Ishikawa (cell line): ENCODE results near the gene DBN1.
A peak's percentile ranks its signal among the peaks of the same experiment; 100 is the strongest.

Experiments
- CEBPB ChIP-seq: IDR thresholded peaks from 2 replicates; pipeline ENCODE4 v1.6.1; 2012
- CREB1 ChIP-seq: IDR thresholded peaks from 2 replicates; pipeline ENCODE4 v1.6.1; 2012; ENCODE audit warnings: low read depth
- EGR1 ChIP-seq: IDR thresholded peaks from 2 replicates; pipeline ENCODE4 v1.6.1; 2012
- EP300 ChIP-seq: IDR thresholded peaks from 2 replicates; pipeline ENCODE4 v1.6.1; 2012; ENCODE audit warnings: borderline replicate concordance
- NFIC ChIP-seq: IDR thresholded peaks from 2 replicates; pipeline ENCODE4 v1.6.1; 2012
- RAD21 ChIP-seq: IDR thresholded peaks from 2 replicates; pipeline ENCODE4 v1.6.1; 2012; ENCODE audit warnings: low read depth
- TAF1 ChIP-seq: IDR thresholded peaks from 2 replicates; pipeline ENCODE4 v1.6.1; 2012; ENCODE audit warnings: low read depth, mild to moderate bottlenecking
- TCF12 ChIP-seq: IDR thresholded peaks from 2 replicates; pipeline ENCODE4 v1.6.1; 2012; ENCODE audit warnings: low read depth
- TEAD4 ChIP-seq: IDR thresholded peaks from 2 replicates; pipeline ENCODE4 v1.6.1; 2012
- USF1 ChIP-seq: IDR thresholded peaks from 2 replicates; pipeline ENCODE4 v1.6.1; 2012
- YY1 ChIP-seq: IDR thresholded peaks from 2 replicates; pipeline ENCODE4 v1.6.1; 2012; ENCODE audit warnings: low read depth
- ZBTB7A ChIP-seq: IDR thresholded peaks from 2 replicates; pipeline ENCODE4 v1.6.1; 2012; ENCODE audit warnings: low read depth
- TF ChIP-seq, protein P1 (sequence below): IDR thresholded peaks from 2 replicates; pipeline ENCODE4 v1.6.1; 2012
- TF ChIP-seq, protein P2 (sequence below): IDR thresholded peaks from 2 replicates; pipeline ENCODE4 v1.6.1; 2012; ENCODE audit warnings: low read depth, mild to moderate bottlenecking

DNA sequence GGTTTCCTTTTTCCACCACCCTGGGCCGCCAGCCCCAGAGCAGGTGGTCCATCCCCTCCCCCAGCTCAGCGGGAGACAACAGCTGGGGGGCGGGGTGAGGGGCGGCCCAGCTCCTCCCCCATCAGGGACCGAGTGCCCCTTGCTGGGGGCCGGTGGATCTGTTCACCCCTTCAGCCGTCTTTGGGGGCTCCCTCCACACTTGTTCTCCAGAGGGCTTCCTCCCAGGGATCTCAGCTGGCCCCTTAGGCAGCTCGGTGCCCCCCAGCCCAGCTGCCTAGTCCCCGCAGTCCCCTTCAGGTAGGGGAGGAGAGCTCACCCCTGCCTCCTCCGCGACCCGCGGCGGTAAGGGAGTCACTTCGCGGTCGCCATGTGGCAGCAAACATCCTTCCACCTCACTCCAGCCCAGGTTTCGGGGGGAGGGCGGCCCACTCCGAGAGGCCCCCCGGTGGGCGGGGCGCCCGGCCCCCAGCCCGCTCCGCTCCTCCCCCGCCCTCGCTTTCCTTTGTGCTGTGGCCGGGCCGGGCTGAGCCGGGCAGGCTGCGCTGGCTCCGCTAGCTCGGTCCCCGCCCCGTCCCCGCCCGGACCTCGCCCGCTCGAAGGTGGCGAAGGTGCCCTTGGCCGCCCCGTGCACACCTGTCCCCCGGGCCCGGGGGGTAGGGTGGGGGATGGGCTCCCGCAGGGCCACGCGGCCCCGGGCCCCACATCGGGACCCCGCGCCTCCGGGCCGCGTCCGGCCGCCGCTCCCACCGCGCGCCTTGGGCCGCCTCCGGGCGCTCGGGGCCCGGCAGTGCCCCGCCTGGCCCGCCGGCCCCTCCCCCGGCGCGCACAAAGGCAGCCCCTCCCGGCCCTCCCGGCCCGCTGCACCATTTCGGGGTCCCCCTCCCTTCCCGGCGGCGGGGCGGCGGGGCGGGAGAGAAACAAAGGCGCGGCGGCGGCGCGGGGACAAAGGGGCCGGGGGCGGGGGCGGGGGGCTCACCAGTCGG, 683 bp downstream of the DBN1 start:
- TF ChIP-seq TEAD4 (no peak), EP300 (no peak), TAF1 (peak; percentile 36; the same call in 1 of the 2 replicates), EGR1 (no peak), ZBTB7A (peak; percentile 55), RAD21 (no peak), YY1 (no peak), CREB1 (no peak), USF1 (no peak), CEBPB (no peak), TCF12 (no peak), NFIC (no peak)
- TF ChIP-seq, protein P1, sequence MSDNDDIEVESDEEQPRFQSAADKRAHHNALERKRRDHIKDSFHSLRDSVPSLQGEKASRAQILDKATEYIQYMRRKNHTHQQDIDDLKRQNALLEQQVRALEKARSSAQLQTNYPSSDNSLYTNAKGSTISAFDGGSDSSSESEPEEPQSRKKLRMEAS: peak; percentile 40; the same call in 1 of the 2 replicates
- TF ChIP-seq, protein P2, sequence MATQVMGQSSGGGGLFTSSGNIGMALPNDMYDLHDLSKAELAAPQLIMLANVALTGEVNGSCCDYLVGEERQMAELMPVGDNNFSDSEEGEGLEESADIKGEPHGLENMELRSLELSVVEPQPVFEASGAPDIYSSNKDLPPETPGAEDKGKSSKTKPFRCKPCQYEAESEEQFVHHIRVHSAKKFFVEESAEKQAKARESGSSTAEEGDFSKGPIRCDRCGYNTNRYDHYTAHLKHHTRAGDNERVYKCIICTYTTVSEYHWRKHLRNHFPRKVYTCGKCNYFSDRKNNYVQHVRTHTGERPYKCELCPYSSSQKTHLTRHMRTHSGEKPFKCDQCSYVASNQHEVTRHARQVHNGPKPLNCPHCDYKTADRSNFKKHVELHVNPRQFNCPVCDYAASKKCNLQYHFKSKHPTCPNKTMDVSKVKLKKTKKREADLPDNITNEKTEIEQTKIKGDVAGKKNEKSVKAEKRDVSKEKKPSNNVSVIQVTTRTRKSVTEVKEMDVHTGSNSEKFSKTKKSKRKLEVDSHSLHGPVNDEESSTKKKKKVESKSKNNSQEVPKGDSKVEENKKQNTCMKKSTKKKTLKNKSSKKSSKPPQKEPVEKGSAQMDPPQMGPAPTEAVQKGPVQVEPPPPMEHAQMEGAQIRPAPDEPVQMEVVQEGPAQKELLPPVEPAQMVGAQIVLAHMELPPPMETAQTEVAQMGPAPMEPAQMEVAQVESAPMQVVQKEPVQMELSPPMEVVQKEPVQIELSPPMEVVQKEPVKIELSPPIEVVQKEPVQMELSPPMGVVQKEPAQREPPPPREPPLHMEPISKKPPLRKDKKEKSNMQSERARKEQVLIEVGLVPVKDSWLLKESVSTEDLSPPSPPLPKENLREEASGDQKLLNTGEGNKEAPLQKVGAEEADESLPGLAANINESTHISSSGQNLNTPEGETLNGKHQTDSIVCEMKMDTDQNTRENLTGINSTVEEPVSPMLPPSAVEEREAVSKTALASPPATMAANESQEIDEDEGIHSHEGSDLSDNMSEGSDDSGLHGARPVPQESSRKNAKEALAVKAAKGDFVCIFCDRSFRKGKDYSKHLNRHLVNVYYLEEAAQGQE: no peak
